Measurements from ENCODE around the gene XPO4. TPM values are rescaled to one million over a fixed set of nuclear protein-coding genes. Genes with fewer than 3 reads are reported as not detected.

XPO4 gene
- total RNA-seq, 1 experiment from 2014 or later, result 34.1 TPM

GRCh38 chr13:20773194-20774080 lies 129.1 kb downstream of the XPO4 start, which contains the start of gene EEF1AKMT1:
TSS of gene EEF1AKMT1 (minus strand) at chr13:20773961. CDS start at chr13:20757598, 16,363 bp downstream.
- Histone ChIP-seq H3K79me1 (ENCODE audit: insufficient read depth, low read depth, low read length, poor library complexity, severe bottlenecking) (no peaks in the 10 kb centered on the region), H3K56ac (ENCODE audit: insufficient read length, low read depth, low read length) (no peak within 1 kb of the TSS), H3K9ac (ENCODE audit: extremely low read depth, insufficient read length, low read length) (peak within 1 kb of the TSS; percentile 93), H3K79me2 (ENCODE audit: insufficient read depth, low read length) (no peaks in the 10 kb centered on the region), H2BK5ac (ENCODE audit: insufficient read length, low read length) (no peak within 1 kb of the TSS), H3K4ac (ENCODE audit: low read depth, low read length) (no peak within 1 kb of the TSS), H3K4me2 (ENCODE audit: insufficient read depth, insufficient read length, low read length) (peak within 1 kb of the TSS; percentile 66), H2BK15ac (ENCODE audit: low read depth, low read length) (no peak within 1 kb of the TSS), H3K23ac (ENCODE audit: insufficient read length, low read depth, low read length) (no peak within 1 kb of the TSS), H3K14ac (ENCODE audit: insufficient read depth, low read length) (peak within 1 kb of the TSS; percentile 94), H3K4me1 (ENCODE audit: insufficient read depth, low read length) (no peaks in the 10 kb centered on the region), H4K8ac (replicated peaks; ENCODE audit: insufficient read length, low read depth, low read length) (no peak within 1 kb of the TSS), H4K5ac (ENCODE audit: insufficient read length, low read depth, low read length) (no peak within 1 kb of the TSS), H3T11ph (ENCODE audit: low read length) (no peak within 1 kb of the TSS), H3K27ac (ENCODE audit: insufficient read length, low read depth, low read length) (no peak within 1 kb of the TSS), H3K23me2 (ENCODE audit: insufficient read length, low read depth, low read length, poor library complexity, severe bottlenecking) (peaks cover 6% of the 10 kb centered on the region), H4K20me1 (ENCODE audit: control insufficient read depth, insufficient read depth, insufficient read length) (no peaks in the 10 kb centered on the region), H2BK120ac (ENCODE audit: low read depth, low read length, poor library complexity, severe bottlenecking) (no peak within 1 kb of the TSS), H2AFZ (ENCODE audit: low read length) (no peak within 1 kb of the TSS), H2BK20ac (ENCODE audit: low read depth, low read length, poor library complexity, severe bottlenecking) (no peak within 1 kb of the TSS), H3K18ac (ENCODE audit: insufficient read length, low read depth, low read length) (peak within 1 kb of the TSS; percentile 94), H4K91ac (ENCODE audit: insufficient read length, low read depth, low read length) (no peak within 1 kb of the TSS), H3K9me3 (ENCODE audit: control insufficient read depth, low read depth, low read length) (no peaks in the 10 kb centered on the region), H2AK5ac (ENCODE audit: insufficient read length, low read length) (no peak within 1 kb of the TSS), H2BK12ac (ENCODE audit: insufficient read length, low read depth, low read length) (no peak within 1 kb of the TSS), H3K27me3 (ENCODE audit: insufficient read depth, low read length) (no peaks in the 10 kb centered on the region)
- Mint-ChIP-seq H3K9me3 (peaks cover 8 to 12% of the 10 kb centered on the region in 2 experiments), H3K4me3 (peak within 1 kb of the TSS; percentile 87 to 90), H3K27ac (peak within 1 kb of the TSS; percentile 96 to 99 (median 99)), H3K27me3 (ENCODE audit: low read depth) (peaks cover 3% of the 10 kb centered on the region; the same call in 1 of the 2 replicates), H3K36me3 (ENCODE audit: insufficient read depth in 1 of 3, low read depth in 3 of 3) (peaks cover 17 to 31% (median 18%) of the 10 kb centered on the region in 3 experiments), H3K4me1 (peaks cover 15 to 22% of the 10 kb centered on the region in 2 experiments)
- peak; percentile 95 for DNase-seq
- TF ChIP-seq, protein P1, sequence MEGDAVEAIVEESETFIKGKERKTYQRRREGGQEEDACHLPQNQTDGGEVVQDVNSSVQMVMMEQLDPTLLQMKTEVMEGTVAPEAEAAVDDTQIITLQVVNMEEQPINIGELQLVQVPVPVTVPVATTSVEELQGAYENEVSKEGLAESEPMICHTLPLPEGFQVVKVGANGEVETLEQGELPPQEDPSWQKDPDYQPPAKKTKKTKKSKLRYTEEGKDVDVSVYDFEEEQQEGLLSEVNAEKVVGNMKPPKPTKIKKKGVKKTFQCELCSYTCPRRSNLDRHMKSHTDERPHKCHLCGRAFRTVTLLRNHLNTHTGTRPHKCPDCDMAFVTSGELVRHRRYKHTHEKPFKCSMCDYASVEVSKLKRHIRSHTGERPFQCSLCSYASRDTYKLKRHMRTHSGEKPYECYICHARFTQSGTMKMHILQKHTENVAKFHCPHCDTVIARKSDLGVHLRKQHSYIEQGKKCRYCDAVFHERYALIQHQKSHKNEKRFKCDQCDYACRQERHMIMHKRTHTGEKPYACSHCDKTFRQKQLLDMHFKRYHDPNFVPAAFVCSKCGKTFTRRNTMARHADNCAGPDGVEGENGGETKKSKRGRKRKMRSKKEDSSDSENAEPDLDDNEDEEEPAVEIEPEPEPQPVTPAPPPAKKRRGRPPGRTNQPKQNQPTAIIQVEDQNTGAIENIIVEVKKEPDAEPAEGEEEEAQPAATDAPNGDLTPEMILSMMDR (conservative IDR thresholded peaks at IDR 0.05), result no peak
- no CpG with 5 or more reads among the region's 72 CpGs for WGBS (ENCODE audit: extremely low coverage, insufficient read length, low lambda C conversion rate)

All from H9 (cell line).